Heart right ventricle (tissue), 16 donors: ENCODE data around the gene TUBA1C. TPM values are rescaled to one million over a fixed set of nuclear protein-coding genes. Genes with fewer than 3 reads are reported as not detected.

Experiments used
- ATAC-seq, 8 donors: fragments of 200-7000 bp; cut with Tn5 transposase; one replicate each; pipeline ENCODE4 v1.9.1; 2020; ENCODE audit warnings: mild to moderate bottlenecking in 8 of 8, moderate library complexity in 8 of 8, moderate number of reproducible peaks in 1 of 8
- DNase-seq, 2 donors: peaks; one replicate each; pipeline ENCODE4 v3.0.0-alpha.2; 2020
- H3K27ac ChIP-seq, 10 donors: fragments of 200-600 bp; sonication (generic) in 2 of 10; one replicate each; pipeline versions ENCODE4 v1.5.0 to v1.8.0; 2020 to 2022; ENCODE audit warnings: mild to moderate bottlenecking in 3 of 10
- H3K27me3 ChIP-seq, 7 donors: fragments of 200-600 bp; one replicate each; pipeline ENCODE4 v1.8.0; 2021 to 2022; ENCODE audit warnings: mild to moderate bottlenecking in 2 of 7
- H3K36me3 ChIP-seq, 9 donors: fragments of 200-600 bp; sonication (generic) in 1 of 9; one replicate each; pipeline versions ENCODE4 v1.5.0 to v1.8.0; 2020 to 2022; ENCODE audit warnings: mild to moderate bottlenecking in 2 of 9
- H3K4me1 ChIP-seq, 9 donors: fragments of 200-600 bp; sonication (generic) in 1 of 9; one replicate each; pipeline versions ENCODE4 v1.5.0 to v1.8.0; 2020 to 2022; ENCODE audit warnings: mild to moderate bottlenecking in 4 of 9
- H3K4me3 ChIP-seq, 10 donors: fragments of 200-600 bp; sonication (generic) in 2 of 10; one replicate each; pipeline versions ENCODE4 v1.5.0 to v1.8.0; 2020 to 2022; ENCODE audit warnings: mild to moderate bottlenecking in 7 of 10, moderate library complexity in 2 of 10
- H3K9me3 ChIP-seq, 11 donors: fragments of 200-600 bp in 10 of 11; sonication (generic) in 2 of 11; one replicate each; pipeline versions ENCODE4 v1.5.0 to v1.8.0; 2013 to 2022; ENCODE audit warnings: mild to moderate bottlenecking in 2 of 11, control low read depth in 1 of 11, moderate library complexity in 1 of 11
- CTCF ChIP-seq, 9 donors: fragments of 200-600 bp; sonication (generic) in 2 of 9; IDR thresholded peaks; one replicate each; pipeline versions ENCODE4 v1.5.0 to v1.8.0; 2021 to 2022; ENCODE audit warnings: antibody characterized with exemption in 9 of 9, mild to moderate bottlenecking in 5 of 9, moderate library complexity in 1 of 9
- WGBS, 2 donors: extraction: QIAGEN DNeasy Blood & Tissue Kit; methylation state at CpG; one replicate each; pipeline ENCODE4 v1.1.7; 2013; ENCODE audit warnings: inconsistent platforms in 1 of 2; 5-methylcytosine and 5-hydroxymethylcytosine counted together
- intact Hi-C, 10 donors: fragments of 100-400 bp; cut with DNase I; formaldehyde crosslinking; loops; one replicate each; pipeline versions ENCODE4 v1.11.1 to v1.14.2; 2022
- polyA plus RNA-seq, 2 donors: library from polyadenylated mRNA; stranded (reverse); fragments of 200-250 nt; gene quantifications; one replicate each; pipeline ENCODE4 v1.2.3, GENCODE V29; 2013
- total RNA-seq, 10 donors: library from RNA; stranded (reverse); fragmentation: NEBNext Ultra II Directional in 3 of 10; extraction: Animal tissue kit (Norgen Biotek cat#: 25700) in 3 of 10; gene quantifications; one replicate each; pipeline versions ENCODE4 v1.2.1 to v1.2.4, GENCODE V29; 2021 to 2023
- donor health status: Arrhythmogenic right ventricular cardiomyopathy.
- donor health status: ischemic (EF 13 %, LVEDD 7.1; RV severe dilation, severe dysfunction).
- donor health status: healthy with polysubstance abuse.
- donor health status: DM: no; HTN: yes; CAD: no.
- donor health status: DM: no; HTN: no; CAD: no.
- donor health status: ischemic (EF 25% LVEDD 6.9; RV normal size, moderate dysfunction).
- donor health status: ischemic (EF 25% LVEDD 5.7; RV mildly dilated, moderate dysfunction).
- donor health status: healthy.
- donor health status: DM: yes; HTN: yes; CAD: no.
- donor health status: Ischemic cardiomyopathy.
- donor health status: ischemic (EF 35%, LVEDD 5.7; RV mildly dilated, moderate dysfunction).
- donor health status: nonischemic (EF 11% LVEDD 7.7; RV severe dilation, severe dysfunction).
- donor health status: DM: yes; HTN: yes; CAD: no.
- donor health status: PGD.
- donor health status: ischemic (EF 29% LVEDD 5.4; RV normal size, mild dysfunction).
- donor health status: nonischemic (EF 23%, LVEDD 6.1; RV moderate dilation, normal function).

TUBA1C gene
- total and polyA plus RNA-seq, 12 donors: 24.5 to 389 (median 53.1) TPM

GRCh38 chr12:49259452-49259851 lies 5.4 kb upstream of the TUBA1C start:
- WGBS, 2 donors: 84 to 88% methylated on average over 4 of the region's 4 CpGs
- no peaks in the 10 kb centered on the region for H3K27me3 ChIP-seq
- DNase-seq: no peak

DNA sequence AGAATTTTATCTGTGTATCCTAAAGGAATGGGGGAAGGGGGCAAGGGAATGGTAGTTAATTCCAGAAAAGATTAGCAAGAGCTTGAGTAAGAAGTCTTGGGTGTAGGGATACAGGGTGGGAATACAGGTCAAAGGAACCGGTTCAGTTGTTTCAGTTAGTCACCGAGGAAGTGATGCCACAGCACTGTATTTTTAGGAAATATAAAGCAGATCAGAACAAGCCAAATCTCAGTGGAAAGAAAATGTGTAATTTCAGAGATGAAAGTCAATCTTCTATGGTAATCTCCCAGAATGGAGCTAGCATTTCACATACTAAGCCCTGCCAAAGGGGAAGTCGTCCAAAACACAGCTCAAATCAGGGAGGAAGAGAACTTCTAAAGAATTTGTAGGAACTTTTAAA lies 4.7 kb upstream of the TUBA1C start:
- intact Hi-C loops: no loop called here
- no peak for ATAC-seq
- WGBS, 2 donors: 46 to 47% methylated on average over 3 of the region's 3 CpGs

More at GRCh38 chr12:49259452-49259851, 5.4 kb upstream of the TUBA1C start:
- H3K27ac ChIP-seq: peak overlapping the region in 1 of 10 donors; percentile 3
- peaks cover 0 to 44% (median 10%) of the 10 kb centered on the region in 9 donors for H3K4me1 ChIP-seq
- no peak for ATAC-seq
- no peak overlapping the region for H3K4me3 ChIP-seq
- intact Hi-C loops: no loop called here
- TF ChIP-seq CTCF (IDR thresholded peaks at IDR 0.05): no peak
- H3K9me3 ChIP-seq: no peaks in the 10 kb centered on the region
- no peaks in the 10 kb centered on the region for H3K36me3 ChIP-seq

GRCh38 chr12:49260571-49261363 lies 4.1 kb upstream of the TUBA1C start:
- no peak for TF ChIP-seq CTCF (IDR thresholded peaks at IDR 0.05)
- 87 to 89% methylated on average over 11 of the region's 11 CpGs for WGBS, 2 donors
- Histone ChIP-seq H3K4me1 (peaks cover 0 to 46% (median 18%) of the 10 kb centered on the region in 9 donors), H3K4me3 (no peak overlapping the region), H3K27me3 (no peaks in the 10 kb centered on the region), H3K27ac (peak overlapping the region in 3 of 10 donors; percentile 33 to 42 (median 33)), H3K36me3 (no peaks in the 10 kb centered on the region), H3K9me3 (no peaks in the 10 kb centered on the region)
- no peak for DNase-seq
- intact Hi-C loops: no loop called here
- ATAC-seq: no peak

More for the DNA sequence above, 4.7 kb upstream of the TUBA1C start:
- Histone ChIP-seq H3K27ac (peak overlapping the region in 4 of 10 donors; percentile 3 to 42 (median 33)), H3K4me1 (peaks cover 0 to 44% (median 12%) of the 10 kb centered on the region in 9 donors), H3K36me3 (no peaks in the 10 kb centered on the region), H3K9me3 (no peaks in the 10 kb centered on the region), H3K4me3 (no peak overlapping the region), H3K27me3 (no peaks in the 10 kb centered on the region)
- DNase-seq: no peak
- TF ChIP-seq CTCF (IDR thresholded peaks at IDR 0.05): no peak

DNA sequence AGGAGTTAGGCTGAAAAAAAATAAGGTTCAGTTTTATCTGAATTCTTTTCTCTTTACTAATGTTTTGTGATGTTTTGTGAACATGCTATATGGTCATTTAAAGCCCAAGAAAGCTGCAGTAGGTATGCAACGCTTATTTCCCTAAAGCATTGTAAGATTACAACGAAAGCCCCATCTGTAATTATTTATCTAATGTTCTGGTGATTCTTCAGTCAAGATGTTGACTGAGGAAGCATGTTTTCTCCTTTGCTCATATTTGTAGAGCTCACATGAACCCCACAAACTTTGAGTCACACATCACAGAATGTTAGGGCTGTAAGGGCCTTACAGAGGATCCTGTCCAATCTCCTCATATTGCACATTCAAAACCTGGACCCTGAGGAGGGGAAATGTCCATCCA lies 3.2 kb upstream of the TUBA1C start:
- H3K4me1 ChIP-seq: peaks cover 0 to 53% (median 18%) of the 10 kb centered on the region in 9 donors
- intact Hi-C loops: no loop called here
- H3K4me3 ChIP-seq: no peak overlapping the region
- H3K27ac ChIP-seq: no peak overlapping the region
- no peaks in the 10 kb centered on the region for H3K27me3 ChIP-seq
- no peaks in the 10 kb centered on the region for H3K9me3 ChIP-seq
- WGBS, 2 donors: 96% methylated on average over 2 of the region's 2 CpGs
- no peak for TF ChIP-seq CTCF (IDR thresholded peaks at IDR 0.05)
- no peak for ATAC-seq
- peaks cover 0 to 5% (median 0%) of the 10 kb centered on the region in 9 donors for H3K36me3 ChIP-seq
- no peak for DNase-seq
